Measurements from ENCODE around the gene DEPDC7.
"Not testable (repeated sequence)": the region's sequence is repeated elsewhere in the genome, so short reads cannot be mapped to it uniquely, and the experiment has no call there.

The DEPDC7 gene

GRCh38 chr11:33027233-33027632 is 11.6 kb downstream of the DEPDC7 start:
- DNase-seq = no peak

- DNase-seq = no peak
Observed at GRCh38 chr11:33027846-33028536, 12.3 kb downstream of the DEPDC7 start.

- DNase-seq = no peak
Observed at GRCh38 chr11:33028537-33028914, 12.8 kb downstream of the DEPDC7 start.

GRCh38 chr11:33029218-33029617 is 13.5 kb downstream of the DEPDC7 start:
- DNase-seq = not testable (repeated sequence)

GRCh38 chr11:33033493-33033892 is 17.8 kb downstream of the DEPDC7 start:
- no peak for DNase-seq

GRCh38 chr11:33035011-33035410 is 19.3 kb downstream of the DEPDC7 start:
- no peak for DNase-seq

GRCh38 chr11:33039274-33040032 is 23.8 kb downstream of the DEPDC7 start, which contains the start of gene TCP11L1:
TCP11L1 (plus strand) TSS chr11:33039572; CDS start chr11:33043774, 4,202 bp downstream.
- DNase-seq = peak; percentile 76

- DNase-seq = peak; percentile 16
Observed at GRCh38 chr11:33040033-33040861, 24.6 kb downstream of the DEPDC7 start.

- no peak for DNase-seq
Observed at GRCh38 chr11:33040862-33041453, 25.3 kb downstream of the DEPDC7 start.

GRCh38 chr11:33043221-33043830 is 27.6 kb downstream of the DEPDC7 start:
- DNase-seq = no peak

- DNase-seq = no peak
Observed at GRCh38 chr11:33044285-33044756, 28.6 kb downstream of the DEPDC7 start.

GRCh38 chr11:33045551-33046255 is 30.0 kb downstream of the DEPDC7 start:
- DNase-seq = no peak

- not testable (repeated sequence) for DNase-seq
Observed at GRCh38 chr11:33048701-33049100, 33.0 kb downstream of the DEPDC7 start.

GRCh38 chr11:33049565-33050408 is 34.1 kb downstream of the DEPDC7 start:
- not testable (repeated sequence) for DNase-seq

- DNase-seq = no peak
Observed at GRCh38 chr11:33052231-33052630, 36.6 kb downstream of the DEPDC7 start.

GRCh38 chr11:33055375-33055774 is 39.7 kb downstream of the DEPDC7 start:
- DNase-seq = no peak

GRCh38 chr11:33057284-33057683 is 41.6 kb downstream of the DEPDC7 start:
- DNase-seq = no peak

- DNase-seq = no peak
Observed at GRCh38 chr11:33059331-33060007, 43.8 kb downstream of the DEPDC7 start.

- DNase-seq = no peak
Observed at GRCh38 chr11:33060271-33060670, 44.6 kb downstream of the DEPDC7 start.

- DNase-seq = no peak
Observed at GRCh38 chr11:33062137-33062536, 46.5 kb downstream of the DEPDC7 start.

Data from stimulated activated CD4-positive, alpha-beta T cell treated with anti-CD3 and anti-CD28 coated beads, Interleukin-12 subunit alpha, Interleukin-12 subunit beta, amount 100 ng/mL, for 4 hours (primary cell).